Osteoblast (primary cell): ENCODE results near the gene COL6A2. TPM values are rescaled to one million over a fixed set of nuclear protein-coding genes. Genes with fewer than 3 reads are reported as not detected.
"Not testable (repeated sequence)": the region's sequence is repeated elsewhere in the genome, so short reads cannot be mapped to it uniquely, and the experiment has no call there.

Experiments used
- DNase-seq: peaks from one replicate; pipeline ENCODE4 v3.0.0; 2011; ENCODE audit warnings: low spot score, mixed read lengths; ENCODE audit not compliant: insufficient read length; ENCODE audit errors: missing footprints
- H2AFZ ChIP-seq: 2 replicates; pipeline ENCODE4 v1.6.0; 2011; ENCODE audit warnings: mild to moderate bottlenecking, low read length
- H3K27ac ChIP-seq: 2 replicates; pipeline ENCODE4 v1.5.1; 2011; ENCODE audit warnings: mild to moderate bottlenecking, low read depth, low read length, moderate library complexity
- H3K27me3 ChIP-seq: 2 replicates; pipeline ENCODE4 v1.6.0; 2012; ENCODE audit warnings: mild to moderate bottlenecking, control low read depth, inconsistent platforms, low read length, moderate library complexity; ENCODE audit not compliant: insufficient read depth
- H3K36me3 ChIP-seq: 2 replicates; pipeline ENCODE4 v1.5.1; 2011; ENCODE audit warnings: mild to moderate bottlenecking, low read length, control low read depth, moderate library complexity; ENCODE audit not compliant: insufficient read depth
- H3K4me1 ChIP-seq: 2 replicates; pipeline ENCODE4 v1.5.1; 2011; ENCODE audit warnings: mild to moderate bottlenecking, low read length, control low read depth, moderate library complexity; ENCODE audit not compliant: insufficient read depth
- H3K4me2 ChIP-seq: 2 replicates; pipeline ENCODE4 v1.6.0; 2011; ENCODE audit warnings: mild to moderate bottlenecking, low read length; ENCODE audit not compliant: insufficient read depth
- H3K4me3 ChIP-seq: fragments of 200-600 bp; sonication (generic); 3 replicates; pipeline ENCODE4 v1.5.1; 2012; ENCODE audit warnings: mild to moderate bottlenecking, low read length, inconsistent platforms; ENCODE audit not compliant: insufficient read depth
- H3K79me2 ChIP-seq: 2 replicates; pipeline ENCODE4 v1.6.0; 2012; ENCODE audit warnings: mild to moderate bottlenecking, low read length, control low read depth, inconsistent platforms; ENCODE audit not compliant: insufficient read depth
- H3K9me3 ChIP-seq: 2 replicates; pipeline ENCODE4 v1.5.1; 2011; ENCODE audit warnings: low read depth, low read length, control low read depth
- H4K20me1 ChIP-seq: 2 replicates; pipeline ENCODE4 v1.6.0; 2012; ENCODE audit warnings: mild to moderate bottlenecking, low read length, control low read depth; ENCODE audit not compliant: insufficient read depth
- total RNA-seq: library from RNA; depleted of rRNA; stranded (reverse); fragments of >200 nt; gene quantifications from 2 replicates; pipeline ENCODE4 v1.2.3, GENCODE V29; 2012
- TF ChIP-seq, protein P1 (sequence below): IDR thresholded peaks from 2 replicates; pipeline ENCODE4 v1.5.1; 2011; ENCODE audit warnings: mild to moderate bottlenecking, low read depth, low read length, moderate library complexity; ENCODE audit errors: extremely low read depth

Gene COL6A2
- total RNA-seq, 1 donor = 1,265 TPM

DNA sequence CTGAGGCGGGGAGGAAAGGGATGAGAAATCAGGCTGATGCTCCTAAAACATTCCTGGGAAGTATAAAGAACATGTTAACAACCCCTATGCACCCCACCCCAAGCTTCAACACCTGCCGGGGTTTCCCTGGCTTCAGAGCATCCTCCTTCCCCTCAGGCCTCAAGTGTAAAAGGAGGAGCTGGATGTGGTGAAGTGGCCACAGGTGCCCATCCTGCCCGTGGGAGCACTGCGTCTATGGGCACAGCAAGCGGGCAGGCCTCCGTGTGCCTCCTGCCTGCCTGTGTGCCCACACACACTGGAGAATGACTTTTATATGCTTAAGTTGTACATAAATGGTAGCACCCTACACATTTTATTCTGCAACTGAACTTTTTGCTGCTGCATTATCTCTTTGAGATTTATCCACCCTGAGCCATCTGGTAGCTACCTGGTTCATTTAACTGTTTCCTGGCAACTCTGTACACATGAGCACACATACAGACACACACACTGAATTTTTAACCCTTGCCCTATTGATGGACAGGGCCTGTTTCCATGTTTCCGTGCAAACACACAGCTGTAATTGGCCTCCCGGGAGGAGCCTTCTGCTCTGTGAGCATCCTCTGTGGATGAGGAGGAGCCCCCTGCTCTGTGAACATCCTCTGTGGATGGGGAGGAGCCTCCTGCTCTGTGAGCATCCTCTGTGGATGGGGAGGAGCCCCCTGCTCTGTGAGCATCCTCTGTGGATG lies 70.9 kb downstream of the COL6A2 start:
- peak; percentile 61 for DNase-seq
- H4K20me1 ChIP-seq = no peaks in the 10 kb centered on the region
- H3K4me1 ChIP-seq = no peaks in the 10 kb centered on the region
- H3K4me3 ChIP-seq = no peak overlapping the region
- no peak overlapping the region for H3K27ac ChIP-seq
- H3K36me3 ChIP-seq = no peaks in the 10 kb centered on the region
- H3K4me2 ChIP-seq = no peak overlapping the region
- TF ChIP-seq, protein P1, sequence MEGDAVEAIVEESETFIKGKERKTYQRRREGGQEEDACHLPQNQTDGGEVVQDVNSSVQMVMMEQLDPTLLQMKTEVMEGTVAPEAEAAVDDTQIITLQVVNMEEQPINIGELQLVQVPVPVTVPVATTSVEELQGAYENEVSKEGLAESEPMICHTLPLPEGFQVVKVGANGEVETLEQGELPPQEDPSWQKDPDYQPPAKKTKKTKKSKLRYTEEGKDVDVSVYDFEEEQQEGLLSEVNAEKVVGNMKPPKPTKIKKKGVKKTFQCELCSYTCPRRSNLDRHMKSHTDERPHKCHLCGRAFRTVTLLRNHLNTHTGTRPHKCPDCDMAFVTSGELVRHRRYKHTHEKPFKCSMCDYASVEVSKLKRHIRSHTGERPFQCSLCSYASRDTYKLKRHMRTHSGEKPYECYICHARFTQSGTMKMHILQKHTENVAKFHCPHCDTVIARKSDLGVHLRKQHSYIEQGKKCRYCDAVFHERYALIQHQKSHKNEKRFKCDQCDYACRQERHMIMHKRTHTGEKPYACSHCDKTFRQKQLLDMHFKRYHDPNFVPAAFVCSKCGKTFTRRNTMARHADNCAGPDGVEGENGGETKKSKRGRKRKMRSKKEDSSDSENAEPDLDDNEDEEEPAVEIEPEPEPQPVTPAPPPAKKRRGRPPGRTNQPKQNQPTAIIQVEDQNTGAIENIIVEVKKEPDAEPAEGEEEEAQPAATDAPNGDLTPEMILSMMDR = no peak
- H3K79me2 ChIP-seq = no peaks in the 10 kb centered on the region
- H3K27me3 ChIP-seq = no peaks in the 10 kb centered on the region
- H3K9me3 ChIP-seq = peaks cover 3% of the 10 kb centered on the region
- H2AFZ ChIP-seq = no peak overlapping the region

GRCh38 chr21:46170436-46171193 lies 72.7 kb downstream of the COL6A2 start:
- H3K27ac ChIP-seq, H3K9me3 ChIP-seq, H3K36me3 ChIP-seq, H2AFZ ChIP-seq, H3K27me3 ChIP-seq, DNase-seq, H3K79me2 ChIP-seq, H3K4me1 ChIP-seq, H3K4me2 ChIP-seq, H3K4me3 ChIP-seq, H4K20me1 ChIP-seq: not testable (repeated sequence)

GRCh38 chr21:46171585-46171984 lies 73.7 kb downstream of the COL6A2 start:
- no peaks in the 10 kb centered on the region for H3K4me1 ChIP-seq
- no peaks in the 10 kb centered on the region for H3K79me2 ChIP-seq
- H3K4me3 ChIP-seq = no peak overlapping the region
- H4K20me1 ChIP-seq = no peaks in the 10 kb centered on the region
- TF ChIP-seq, protein P1 = no peak
- H3K27me3 ChIP-seq = no peaks in the 10 kb centered on the region
- peaks cover 3% of the 10 kb centered on the region for H3K9me3 ChIP-seq
- H2AFZ ChIP-seq = no peak overlapping the region
- DNase-seq = peak; percentile 68
- H3K36me3 ChIP-seq = no peaks in the 10 kb centered on the region
- no peak overlapping the region for H3K4me2 ChIP-seq
- no peak overlapping the region for H3K27ac ChIP-seq

- H2AFZ ChIP-seq = no peak overlapping the region
- no peak overlapping the region for H3K27ac ChIP-seq
- TF ChIP-seq, protein P1 = no peak
- H3K36me3 ChIP-seq = no peaks in the 10 kb centered on the region
- H3K27me3 ChIP-seq = no peaks in the 10 kb centered on the region
- no peaks in the 10 kb centered on the region for H3K4me1 ChIP-seq
- no peaks in the 10 kb centered on the region for H3K79me2 ChIP-seq
- no peak overlapping the region for H3K4me3 ChIP-seq
- DNase-seq = peak; percentile 5
- peaks cover 3% of the 10 kb centered on the region for H3K9me3 ChIP-seq
- no peak overlapping the region for H3K4me2 ChIP-seq
- H4K20me1 ChIP-seq = no peaks in the 10 kb centered on the region
Observed at GRCh38 chr21:46171996-46172862, 74.3 kb downstream of the COL6A2 start.
